Cardiac muscle cell (in vitro differentiated cells and primary cell): ENCODE measurements around the gene SASH1. TPM values are rescaled to one million over a fixed set of nuclear protein-coding genes. Genes with fewer than 3 reads are reported as not detected.

Experiments
- DNase-seq, 2 donors: peaks; one replicate each; pipeline versions ENCODE4 v3.0.0 to v3.0.0-alpha.2; 2010 to 2017; ENCODE audit warnings: low read depth in 1 of 2, low spot score in 1 of 2
- H3K27ac ChIP-seq: fragments of 200-600 bp; sonication (generic); 2 replicates; pipeline ENCODE4 v1.5.1; 2016
- H3K27me3 ChIP-seq: fragments of 200-600 bp; sonication (generic); 2 replicates; pipeline ENCODE4 v1.6.0; 2016; ENCODE audit warnings: control low read depth
- H3K36me3 ChIP-seq: fragments of 200-600 bp; sonication (generic); 2 replicates; pipeline ENCODE4 v1.5.1; 2016; ENCODE audit warnings: control low read depth
- H3K4me1 ChIP-seq: fragments of 200-600 bp; sonication (generic); 2 replicates; pipeline ENCODE4 v1.8.1; 2017; ENCODE audit warnings: low read depth, mild to moderate bottlenecking, mixed run types
- H3K4me3 ChIP-seq: fragments of 200-600 bp; sonication (generic); 2 replicates; pipeline ENCODE4 v1.5.1; 2016; ENCODE audit warnings: mild to moderate bottlenecking
- H3K9me3 ChIP-seq: fragments of 200-600 bp; sonication (generic); 2 replicates; pipeline ENCODE4 v1.5.1; 2017; ENCODE audit warnings: low read depth, mild to moderate bottlenecking, control low read depth
- CTCF ChIP-seq: IDR thresholded peaks from 2 replicates; pipeline ENCODE4 v1.5.1; 2012; ENCODE audit warnings: low read depth, mild to moderate bottlenecking, low read length
- polyA plus RNA-seq: library from polyadenylated mRNA; unstranded; fragments of >200 nt; fragmentation: Nextera tagmentation; extraction: Ambion mirVana; gene quantifications from 2 replicates; pipeline ENCODE4 v1.2.1, GENCODE V29; 2016
- total RNA-seq: library from RNA; depleted of rRNA; stranded (reverse); fragments of >200 nt; gene quantifications from 2 replicates; pipeline ENCODE4 v1.2.3, GENCODE V29; 2016

SASH1 gene
- total and polyA plus RNA-seq, 2 experiments from 2014 or later: 7.2 to 17.1 TPM

- Histone ChIP-seq H3K36me3 (no peaks in the 10 kb centered on the region), H3K4me3 (no peak overlapping the region), H3K4me1 (no peaks in the 10 kb centered on the region), H3K9me3 (no peaks in the 10 kb centered on the region), H3K27ac (no peak overlapping the region), H3K27me3 (no peaks in the 10 kb centered on the region)
- TF ChIP-seq CTCF: no peak
- no peak for DNase-seq
Measured at GRCh38 chr6:148591656-148592055, 249.0 kb downstream of the SASH1 start.

GRCh38 chr6:148593130-148593812, 250.6 kb downstream of the SASH1 start:
- no peaks in the 10 kb centered on the region for H3K27me3 ChIP-seq
- H3K9me3 ChIP-seq: no peaks in the 10 kb centered on the region
- no peak overlapping the region for H3K27ac ChIP-seq
- no peaks in the 10 kb centered on the region for H3K36me3 ChIP-seq
- TF ChIP-seq CTCF: no peak
- peak in 1 of 2 donors; percentile 62 for DNase-seq
- H3K4me3 ChIP-seq: no peak overlapping the region
- no peaks in the 10 kb centered on the region for H3K4me1 ChIP-seq

GRCh38 chr6:148593813-148594170, 251.2 kb downstream of the SASH1 start:
- Histone ChIP-seq H3K27ac (no peak overlapping the region), H3K9me3 (no peaks in the 10 kb centered on the region), H3K4me3 (no peak overlapping the region), H3K27me3 (no peaks in the 10 kb centered on the region), H3K36me3 (no peaks in the 10 kb centered on the region), H3K4me1 (no peaks in the 10 kb centered on the region)
- DNase-seq: peak in 1 of 2 donors; percentile 23
- no peak for TF ChIP-seq CTCF

GRCh38 chr6:148595550-148595949, 252.9 kb downstream of the SASH1 start:
- no peak for TF ChIP-seq CTCF
- DNase-seq: no peak

DNA sequence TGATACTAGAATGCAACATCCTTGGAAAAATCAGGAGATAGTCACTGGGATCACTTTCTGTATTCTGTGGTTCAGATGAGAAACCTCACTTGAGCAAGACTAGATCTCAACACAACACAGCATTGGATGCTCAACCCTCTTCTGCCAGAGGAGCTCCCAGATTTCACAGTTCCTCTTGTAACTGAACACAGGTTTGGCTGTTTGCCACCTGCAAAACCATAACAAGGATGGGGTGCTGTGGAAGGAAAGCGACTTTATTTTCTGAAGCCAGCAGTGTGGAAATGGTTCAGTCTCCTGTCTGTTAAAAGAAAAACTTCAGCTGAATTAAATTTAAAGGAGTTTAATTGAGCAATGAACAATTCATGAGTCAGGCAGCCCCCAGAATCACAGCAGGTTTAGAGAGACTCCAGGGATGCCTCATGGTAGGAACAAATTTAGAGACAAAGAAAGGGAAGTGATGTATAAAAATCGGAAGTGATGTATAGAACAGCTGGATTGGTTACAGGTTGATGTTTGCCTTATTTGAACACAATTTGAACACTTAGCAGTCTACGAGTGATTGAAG, 254.3 kb downstream of the SASH1 start:
- DNase-seq: peak in 1 of 2 donors; percentile 24
- Histone ChIP-seq H3K27ac (no peak overlapping the region), H3K36me3 (no peaks in the 10 kb centered on the region), H3K9me3 (no peaks in the 10 kb centered on the region), H3K27me3 (no peaks in the 10 kb centered on the region), H3K4me1 (no peaks in the 10 kb centered on the region), H3K4me3 (no peak overlapping the region)
- no peak for TF ChIP-seq CTCF

More at GRCh38 chr6:148595550-148595949, 252.9 kb downstream of the SASH1 start:
- Histone ChIP-seq H3K4me3 (no peak overlapping the region), H3K27me3 (no peaks in the 10 kb centered on the region), H3K9me3 (no peaks in the 10 kb centered on the region), H3K4me1 (no peaks in the 10 kb centered on the region), H3K36me3 (no peaks in the 10 kb centered on the region), H3K27ac (no peak overlapping the region)
